Adrenal gland (tissue), 5 donors: ENCODE results near the gene PRIM2.

Experiments used
- POLR2A ChIP-seq, 2 donors: fragments of 450-650 bp; IDR thresholded peaks; one replicate each; pipeline ENCODE4 v1.6.1; 2017; ENCODE audit warnings: antibody characterized with exemption in 2 of 2, mild to moderate bottlenecking in 2 of 2, moderate library complexity in 1 of 2
- TF ChIP-seq, protein P1 (sequence below), 6 experiments: fragments of 450-650 bp in 4 of 6; fragments of 200-600 bp in 2 of 6; sonication (generic) in 1 of 6; IDR thresholded peaks; 1 replicate in 5 of 6; 2 replicates in 1 of 6; pipeline versions ENCODE4 v1.5.1 to v1.8.0; 2016 to 2021; ENCODE audit warnings: antibody characterized with exemption in 6 of 6, mild to moderate bottlenecking in 2 of 6, moderate library complexity in 1 of 6
- donor health status: DM: no; HTN: no; CAD: no.

GRCh38 chr6:57283911-57284455 is 33.4 kb upstream of the PRIM2 start:
- TF ChIP-seq, protein P1, sequence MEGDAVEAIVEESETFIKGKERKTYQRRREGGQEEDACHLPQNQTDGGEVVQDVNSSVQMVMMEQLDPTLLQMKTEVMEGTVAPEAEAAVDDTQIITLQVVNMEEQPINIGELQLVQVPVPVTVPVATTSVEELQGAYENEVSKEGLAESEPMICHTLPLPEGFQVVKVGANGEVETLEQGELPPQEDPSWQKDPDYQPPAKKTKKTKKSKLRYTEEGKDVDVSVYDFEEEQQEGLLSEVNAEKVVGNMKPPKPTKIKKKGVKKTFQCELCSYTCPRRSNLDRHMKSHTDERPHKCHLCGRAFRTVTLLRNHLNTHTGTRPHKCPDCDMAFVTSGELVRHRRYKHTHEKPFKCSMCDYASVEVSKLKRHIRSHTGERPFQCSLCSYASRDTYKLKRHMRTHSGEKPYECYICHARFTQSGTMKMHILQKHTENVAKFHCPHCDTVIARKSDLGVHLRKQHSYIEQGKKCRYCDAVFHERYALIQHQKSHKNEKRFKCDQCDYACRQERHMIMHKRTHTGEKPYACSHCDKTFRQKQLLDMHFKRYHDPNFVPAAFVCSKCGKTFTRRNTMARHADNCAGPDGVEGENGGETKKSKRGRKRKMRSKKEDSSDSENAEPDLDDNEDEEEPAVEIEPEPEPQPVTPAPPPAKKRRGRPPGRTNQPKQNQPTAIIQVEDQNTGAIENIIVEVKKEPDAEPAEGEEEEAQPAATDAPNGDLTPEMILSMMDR (IDR thresholded peaks at IDR 0.05): no peak
- no peak for TF ChIP-seq POLR2A (IDR thresholded peaks at IDR 0.05)
